ENCODE data around the gene VWA5A. TPM values are rescaled to one million over a fixed set of nuclear protein-coding genes. Genes with fewer than 3 reads are reported as not detected.
A peak's percentile ranks its signal among the peaks of the same experiment; 100 is the strongest.

VWA5A gene
- polyA plus RNA-seq, 1 experiment, result 7.1 TPM

- no peaks in the 10 kb centered on the region for H3K27me3 ChIP-seq (ENCODE audit: control insufficient read depth, insufficient read depth, low read length)
- H3K4me3 ChIP-seq (ENCODE audit: low read depth, low read length), result no peak overlapping the region
- TF ChIP-seq CTCF (IDR thresholded peaks at IDR 0.05; ENCODE audit: insufficient read depth, low read depth, low read length), result peak; percentile 34
- ChIA-PET POLR2A (no interaction called here), CTCF (no interaction called here)
- H3K36me3 ChIP-seq (ENCODE audit: control insufficient read depth, insufficient read depth, low read length), result no peaks in the 10 kb centered on the region
- DNase-seq (ENCODE audit: low read depth), result no peak
Measured at GRCh38 chr11:124108156-124108555, 7.1 kb upstream of the VWA5A start.

GRCh38 chr11:124109377-124109776, 5.9 kb upstream of the VWA5A start:
- CTCF ChIA-PET, result interaction anchor here (1.2 to 1.4 kb wide), 2 partner anchors 40 to 85 kb away, joined by 3 read pairs; no protein-coding TSS in a partner anchor
- POLR2A ChIA-PET, result no interaction called here

GRCh38 chr11:124110201-124110600, 5.0 kb upstream of the VWA5A start:
- ChIA-PET POLR2A (no interaction called here), CTCF (interaction anchor here (1.4 kb wide), 1 partner anchor 85 kb away, joined by 3 read pairs; no protein-coding TSS in a partner anchor)
- TF ChIP-seq CTCF (IDR thresholded peaks at IDR 0.05; ENCODE audit: insufficient read depth, low read depth, low read length), result no peak
- Histone ChIP-seq H3K4me3 (ENCODE audit: low read depth, low read length) (no peak overlapping the region), H3K36me3 (ENCODE audit: control insufficient read depth, insufficient read depth, low read length) (no peaks in the 10 kb centered on the region), H3K27me3 (ENCODE audit: control insufficient read depth, insufficient read depth, low read length) (no peaks in the 10 kb centered on the region)
- no peak for DNase-seq (ENCODE audit: low read depth)

More at GRCh38 chr11:124109377-124109776, 5.9 kb upstream of the VWA5A start:
- no peaks in the 10 kb centered on the region for H3K36me3 ChIP-seq (ENCODE audit: control insufficient read depth, insufficient read depth, low read length)
- no peaks in the 10 kb centered on the region for H3K27me3 ChIP-seq (ENCODE audit: control insufficient read depth, insufficient read depth, low read length)
- DNase-seq (ENCODE audit: low read depth), result no peak
- H3K4me3 ChIP-seq (ENCODE audit: low read depth, low read length), result no peak overlapping the region
- no peak for TF ChIP-seq CTCF (IDR thresholded peaks at IDR 0.05; ENCODE audit: insufficient read depth, low read depth, low read length)

GRCh38 chr11:124113890-124114289, 1.4 kb upstream of the VWA5A start:
- no peak for TF ChIP-seq CTCF (IDR thresholded peaks at IDR 0.05; ENCODE audit: insufficient read depth, low read depth, low read length)
- no peak for DNase-seq (ENCODE audit: low read depth)
- H3K36me3 ChIP-seq (ENCODE audit: control insufficient read depth, insufficient read depth, low read length), result no peaks in the 10 kb centered on the region; the same call in none of the 2 replicates
- H3K4me3 ChIP-seq (ENCODE audit: low read depth, low read length), result no peak overlapping the region
- CTCF ChIA-PET, result interaction anchor here (1.2 kb wide), 1 partner anchor 28 kb away, joined by 3 read pairs; no protein-coding TSS in a partner anchor
- no peaks in the 10 kb centered on the region for H3K27me3 ChIP-seq (ENCODE audit: control insufficient read depth, insufficient read depth, low read length)
- POLR2A ChIA-PET, result no interaction called here

GRCh38 chr11:124115782-124116616, 749 bp downstream of the VWA5A start:
- DNase-seq (ENCODE audit: low read depth), result no peak

More at GRCh38 chr11:124115782-124116616, 749 bp downstream of the VWA5A start:
- no peak for TF ChIP-seq CTCF (IDR thresholded peaks at IDR 0.05; ENCODE audit: insufficient read depth, low read depth, low read length)
- CTCF ChIA-PET, result interaction anchor here (0.9 to 1.7 kb wide), 2 partner anchors 46 to 79 kb away, joined by 3 to 4 read pairs; no protein-coding TSS in a partner anchor
- H3K27me3 ChIP-seq (ENCODE audit: control insufficient read depth, insufficient read depth, low read length), result no peaks in the 10 kb centered on the region
- H3K36me3 ChIP-seq (ENCODE audit: control insufficient read depth, insufficient read depth, low read length), result no peaks in the 10 kb centered on the region; the same call in none of the 2 replicates
- POLR2A ChIA-PET, result interaction anchor here (0.6 kb wide), 1 partner anchor 1905 kb away, joined by 4 read pairs; no protein-coding TSS in a partner anchor
- H3K4me3 ChIP-seq (ENCODE audit: low read depth, low read length), result peak overlapping the region; percentile 47
